Coronary artery (tissue), 2 donors: ENCODE data around the gene ACTN1.

Experiments used
- DNase-seq: peaks from one replicate; pipeline ENCODE4 v3.0.0-alpha.2; 2017; ENCODE audit warnings: low spot score
- H3K27ac ChIP-seq, 2 donors: fragments of 200-600 bp; sonication (generic); one replicate each; pipeline ENCODE4 v1.5.1; 2016 to 2019
- H3K4me3 ChIP-seq: fragments of 200-600 bp; sonication (generic); 2 replicates; pipeline ENCODE4 v1.5.1; 2016; ENCODE audit warnings: mild to moderate bottlenecking, moderate library complexity
- CTCF ChIP-seq: fragments of 200-600 bp; sonication (generic); IDR thresholded peaks from one replicate; pipeline ENCODE4 v1.5.1; 2019; ENCODE audit warnings: antibody characterized with exemption

The ACTN1 gene

GRCh38 chr14:68979722-68980451 lies 785 bp upstream of the ACTN1 start:
- no peak for TF ChIP-seq CTCF
- Histone ChIP-seq H3K27ac (peak overlapping the region; percentile 97 to 100), H3K4me3 (peak overlapping the region; percentile 89)
- DNase-seq = peak; percentile 85

- TF ChIP-seq CTCF = no peak
- Histone ChIP-seq H3K4me3 (peak overlapping the region; percentile 89), H3K27ac (peak overlapping the region; percentile 97 to 100)
- DNase-seq = peak; percentile 85
These were observed 760 bp downstream of the ACTN1 start for GRCh38 chr14:68978172-68978911.

- H3K27ac ChIP-seq = peak overlapping the region; percentile 97 to 100
- TF ChIP-seq CTCF = no peak
- peak overlapping the region; percentile 89 for H3K4me3 ChIP-seq
- DNase-seq = peak; percentile 94
These were observed 1.4 kb downstream of the ACTN1 start for GRCh38 chr14:68977718-68978171.

- no peak for TF ChIP-seq CTCF
- peak overlapping the region; percentile 97 to 100 for H3K27ac ChIP-seq
- H3K4me3 ChIP-seq = peak overlapping the region; percentile 89
- no peak for DNase-seq
These were observed 1.9 kb downstream of the ACTN1 start for GRCh38 chr14:68977180-68977717.

GRCh38 chr14:68976160-68977067 lies 2.7 kb downstream of the ACTN1 start:
- no peak for DNase-seq
- Histone ChIP-seq H3K27ac (peak overlapping the region; percentile 97 to 100), H3K4me3 (peak overlapping the region; percentile 89)
- TF ChIP-seq CTCF = no peak

GRCh38 chr14:68975667-68976066 lies 3.4 kb downstream of the ACTN1 start:
- no peak for TF ChIP-seq CTCF
- H3K27ac ChIP-seq = peak overlapping the region; percentile 97 to 100
- peak overlapping the region; percentile 89 for H3K4me3 ChIP-seq
- no peak for DNase-seq
